Gastroesophageal sphincter (tissue), 4 donors: Measurements from ENCODE around the gene C1QTNF8. TPM values are rescaled to one million over a fixed set of nuclear protein-coding genes. Genes with fewer than 3 reads are reported as not detected.

Experiments
- ATAC-seq: fragments of 150-250 bp; one replicate; pipeline ENCODE4 v1.9.1; 2016; ENCODE audit warnings: mild to moderate bottlenecking, moderate library complexity
- H3K27ac ChIP-seq, 4 donors: fragments of 200-600 bp; sonication (generic) in 3 of 4; 1 replicate in 3 of 4; 2 replicates in 1 of 4; pipeline ENCODE4 v1.5.1; 2016 to 2019
- H3K27me3 ChIP-seq: fragments of 200-600 bp; sonication (generic); one replicate; pipeline ENCODE4 v1.5.1; 2019
- H3K36me3 ChIP-seq, 2 donors: fragments of 200-600 bp; sonication (generic); one replicate each; pipeline ENCODE4 v1.5.1; 2019; ENCODE audit warnings: control low read depth in 1 of 2
- H3K4me1 ChIP-seq, 3 donors: fragments of 200-600 bp; sonication (generic); 1 replicate in 2 of 3; 2 replicates in 1 of 3; pipeline ENCODE4 v1.5.1; 2016 to 2019; ENCODE audit warnings: control low read depth in 2 of 3
- H3K4me3 ChIP-seq, 2 donors: fragments of 200-600 bp; sonication (generic); one replicate each; pipeline ENCODE4 v1.5.1; 2019; ENCODE audit warnings: mild to moderate bottlenecking in 1 of 2, moderate library complexity in 1 of 2
- H3K9me3 ChIP-seq, 3 donors: fragments of 200-600 bp; sonication (generic); one replicate each; pipeline ENCODE4 v1.5.1; 2017 to 2019; ENCODE audit warnings: control low read depth in 2 of 3
- CTCF ChIP-seq, 4 experiments: fragments of 200-600 bp in 2 of 4; fragments of 450-650 bp in 2 of 4; sonication (generic) in 1 of 4; IDR thresholded peaks; one replicate each; pipeline ENCODE4 v1.5.1; 2017 to 2019; ENCODE audit warnings: antibody characterized with exemption in 4 of 4, mild to moderate bottlenecking in 2 of 4, moderate library complexity in 2 of 4
- EP300 ChIP-seq: sonication (generic); formaldehyde crosslinking; IDR thresholded peaks from one replicate; pipeline ENCODE4 v1.6.1; 2017; ENCODE audit warnings: antibody characterized with exemption, mild to moderate bottlenecking
- POLR2A ChIP-seq, 2 donors: fragments of 450-650 bp; IDR thresholded peaks; one replicate each; pipeline ENCODE4 v1.6.1; 2017; ENCODE audit warnings: antibody characterized with exemption in 2 of 2, mild to moderate bottlenecking in 2 of 2, moderate library complexity in 1 of 2
- POLR2AphosphoS5 ChIP-seq: sonication (generic); formaldehyde crosslinking; IDR thresholded peaks from one replicate; pipeline ENCODE4 v1.6.1; 2017; ENCODE audit warnings: antibody characterized with exemption
- WGBS, 2 donors: methylation state at CpG; one replicate each; pipeline ENCODE4 v1.1.5; 2018; ENCODE audit warnings: low coverage in 1 of 2; 5-methylcytosine and 5-hydroxymethylcytosine counted together
- total RNA-seq, 4 donors: library from RNA; depleted of rRNA; stranded (reverse); fragments of >200 nt; gene quantifications; one replicate each; pipeline ENCODE4 v1.1.0, GENCODE V29; 2016

Gene C1QTNF8
- total RNA-seq, 4 donors from 2014 or later = not detected

- H3K27me3 ChIP-seq = peaks cover 9% of the 10 kb centered on the region
- H3K9me3 ChIP-seq = no peaks in the 10 kb centered on the region
- H3K27ac ChIP-seq = no peak overlapping the region
- TF ChIP-seq EP300 = no peak
- H3K4me1 ChIP-seq = no peaks in the 10 kb centered on the region
- H3K36me3 ChIP-seq = no peaks in the 10 kb centered on the region
- no peak for ATAC-seq
- no peak overlapping the region for H3K4me3 ChIP-seq
- 92 to 100% methylated on average over 1 of the region's 3 CpGs for WGBS, 2 donors
Observed at GRCh38 chr16:1135459-1135825, 39.4 kb upstream of the C1QTNF8 start.

GRCh38 chr16:1134776-1135458 is 38.9 kb upstream of the C1QTNF8 start:
- Histone ChIP-seq H3K9me3 (no peaks in the 10 kb centered on the region), H3K4me1 (no peaks in the 10 kb centered on the region), H3K36me3 (no peaks in the 10 kb centered on the region), H3K27me3 (peaks cover 8% of the 10 kb centered on the region), H3K4me3 (no peak overlapping the region), H3K27ac (no peak overlapping the region)
- WGBS, 2 donors = 86 to 91% methylated on average over 4 to 17 of the region's 30 CpGs
- ATAC-seq = no peak
- TF ChIP-seq EP300 (no peak), POLR2A (IDR thresholded peaks at IDR 0.05) (no peak), CTCF (IDR thresholded peaks at IDR 0.05) (no peak), POLR2AphosphoS5 (no peak)

- H3K27me3 ChIP-seq = peaks cover 8% of the 10 kb centered on the region
- TF ChIP-seq EP300 (no peak), POLR2AphosphoS5 (no peak), CTCF (IDR thresholded peaks at IDR 0.05) (no peak), POLR2A (IDR thresholded peaks at IDR 0.05) (no peak)
- no peaks in the 10 kb centered on the region for H3K4me1 ChIP-seq
- ATAC-seq = peak; percentile 20
- no peaks in the 10 kb centered on the region for H3K36me3 ChIP-seq
- no peaks in the 10 kb centered on the region for H3K9me3 ChIP-seq
- H3K27ac ChIP-seq = no peak overlapping the region
- no peak overlapping the region for H3K4me3 ChIP-seq
- WGBS, 2 donors = no CpG with 5 or more reads among the region's 30 CpGs
Observed at GRCh38 chr16:1133810-1134520, 37.9 kb upstream of the C1QTNF8 start.

- no peak for TF ChIP-seq POLR2A (IDR thresholded peaks at IDR 0.05)
- no peak for TF ChIP-seq CTCF (IDR thresholded peaks at IDR 0.05)
- TF ChIP-seq POLR2AphosphoS5 = no peak
- no peak for TF ChIP-seq EP300
- Histone ChIP-seq H3K4me1 (no peaks in the 10 kb centered on the region), H3K27me3 (peaks cover 8% of the 10 kb centered on the region), H3K4me3 (no peak overlapping the region), H3K9me3 (no peaks in the 10 kb centered on the region), H3K27ac (no peak overlapping the region), H3K36me3 (no peaks in the 10 kb centered on the region)
- WGBS, 2 donors = no CpG with 5 or more reads among the region's 18 CpGs
- no peak for ATAC-seq
Observed at GRCh38 chr16:1133271-1133670, 37.2 kb upstream of the C1QTNF8 start.

- H3K27ac ChIP-seq = no peak overlapping the region
- H3K27me3 ChIP-seq = peaks cover 8% of the 10 kb centered on the region
- ATAC-seq = no peak
- TF ChIP-seq POLR2A (IDR thresholded peaks at IDR 0.05) = no peak
- TF ChIP-seq EP300 = no peak
- TF ChIP-seq CTCF (IDR thresholded peaks at IDR 0.05) = no peak
- TF ChIP-seq POLR2AphosphoS5 = no peak
- H3K9me3 ChIP-seq = no peaks in the 10 kb centered on the region
- H3K4me3 ChIP-seq = no peak overlapping the region
- 69 to 83% methylated on average over 2 to 3 of the region's 15 CpGs for WGBS, 2 donors
- no peaks in the 10 kb centered on the region for H3K4me1 ChIP-seq
- no peaks in the 10 kb centered on the region for H3K36me3 ChIP-seq
Observed at GRCh38 chr16:1132431-1132830, 36.4 kb upstream of the C1QTNF8 start.
